Muscle layer of duodenum (tissue), 2 donors: ENCODE measurements around the gene HBD.

Experiments
- H3K27ac ChIP-seq: one replicate; pipeline ENCODE4 v1.7.0; 2013; ENCODE audit warnings: mild to moderate bottlenecking, low read length
- H3K27me3 ChIP-seq: one replicate; pipeline ENCODE4 v1.7.0; 2013; ENCODE audit warnings: low read depth, mild to moderate bottlenecking, control low read depth, low read length
- H3K36me3 ChIP-seq, 2 donors: one replicate each; pipeline ENCODE4 v1.7.0; 2013; ENCODE audit warnings: low read length in 2 of 2, control low read depth in 1 of 2, mild to moderate bottlenecking in 1 of 2; ENCODE audit not compliant: insufficient read depth in 2 of 2, control insufficient read depth in 1 of 2
- H3K4me1 ChIP-seq, 2 donors: one replicate each; pipeline ENCODE4 v1.7.0; 2013; ENCODE audit warnings: low read length in 2 of 2, mild to moderate bottlenecking in 2 of 2, control low read depth in 1 of 2, moderate library complexity in 1 of 2; ENCODE audit not compliant: insufficient read depth in 2 of 2, control insufficient read depth in 1 of 2
- H3K4me3 ChIP-seq, 2 donors: one replicate each; pipeline ENCODE4 v1.7.0; 2013; ENCODE audit warnings: low read length in 2 of 2, low read depth in 1 of 2, mild to moderate bottlenecking in 1 of 2
- H3K9me3 ChIP-seq, 2 donors: one replicate each; pipeline ENCODE4 v1.7.0; 2013; ENCODE audit warnings: low read length in 2 of 2, control low read depth in 1 of 2, mild to moderate bottlenecking in 1 of 2; ENCODE audit not compliant: control insufficient read depth in 1 of 2
- donor health status: healthy.

Gene HBD

GRCh38 chr11:5242208-5242607, 7.9 kb upstream of the HBD start:
- Histone ChIP-seq H3K4me3 (no peak overlapping the region), H3K9me3 (no peaks in the 10 kb centered on the region), H3K27me3 (no peaks in the 10 kb centered on the region), H3K4me1 (no peaks in the 10 kb centered on the region), H3K27ac (no peak overlapping the region), H3K36me3 (no peaks in the 10 kb centered on the region)

GRCh38 chr11:5241458-5241857, 7.2 kb upstream of the HBD start:
- Histone ChIP-seq H3K27me3 (no peaks in the 10 kb centered on the region), H3K36me3 (no peaks in the 10 kb centered on the region), H3K4me3 (no peak overlapping the region), H3K27ac (no peak overlapping the region), H3K4me1 (no peaks in the 10 kb centered on the region), H3K9me3 (no peaks in the 10 kb centered on the region)

GRCh38 chr11:5240458-5240857, 6.2 kb upstream of the HBD start:
- H3K9me3 ChIP-seq: no peaks in the 10 kb centered on the region

GRCh38 chr11:5240056-5240455, 5.8 kb upstream of the HBD start:
- Histone ChIP-seq H3K27me3 (no peaks in the 10 kb centered on the region), H3K4me3 (no peak overlapping the region), H3K9me3 (no peaks in the 10 kb centered on the region), H3K36me3 (no peaks in the 10 kb centered on the region), H3K4me1 (no peaks in the 10 kb centered on the region), H3K27ac (no peak overlapping the region)

More at GRCh38 chr11:5240458-5240857, 6.2 kb upstream of the HBD start:
- Histone ChIP-seq H3K27me3 (no peaks in the 10 kb centered on the region), H3K27ac (no peak overlapping the region), H3K4me3 (no peak overlapping the region), H3K4me1 (no peaks in the 10 kb centered on the region), H3K36me3 (no peaks in the 10 kb centered on the region)

DNA sequence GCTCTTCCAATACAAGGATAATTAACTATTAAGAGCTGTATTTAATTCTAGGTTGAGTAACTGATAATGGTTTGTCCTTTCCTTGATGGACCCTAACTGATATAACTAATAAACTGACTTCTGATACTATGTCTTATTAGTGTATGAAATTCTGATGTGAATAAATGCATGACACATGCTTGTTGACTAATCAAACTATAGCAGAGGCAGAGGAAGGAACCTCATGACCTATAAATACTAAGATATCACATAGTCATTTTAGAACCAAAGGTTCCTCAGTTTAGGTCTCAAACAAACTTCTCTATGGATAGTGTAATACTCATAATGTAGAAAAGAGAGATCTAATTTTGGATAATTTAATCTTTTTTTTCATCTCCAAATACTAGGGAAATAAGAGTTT, 4.8 kb upstream of the HBD start:
- Histone ChIP-seq H3K36me3 (no peaks in the 10 kb centered on the region), H3K9me3 (no peaks in the 10 kb centered on the region), H3K27ac (no peak overlapping the region), H3K4me3 (no peak overlapping the region), H3K4me1 (no peaks in the 10 kb centered on the region), H3K27me3 (no peaks in the 10 kb centered on the region)

GRCh38 chr11:5238486-5238885, 4.2 kb upstream of the HBD start:
- Histone ChIP-seq H3K27me3 (no peaks in the 10 kb centered on the region), H3K36me3 (no peaks in the 10 kb centered on the region), H3K27ac (no peak overlapping the region), H3K9me3 (no peaks in the 10 kb centered on the region), H3K4me3 (no peak overlapping the region), H3K4me1 (no peaks in the 10 kb centered on the region)

GRCh38 chr11:5237420-5237819, 3.1 kb upstream of the HBD start:
- H3K27ac ChIP-seq: no peak overlapping the region
- H3K27me3 ChIP-seq: no peaks in the 10 kb centered on the region
- no peak overlapping the region for H3K4me3 ChIP-seq
- H3K36me3 ChIP-seq: no peaks in the 10 kb centered on the region
- H3K4me1 ChIP-seq: no peaks in the 10 kb centered on the region
- H3K9me3 ChIP-seq: no peaks in the 10 kb centered on the region

GRCh38 chr11:5235364-5236095, 1.2 kb upstream of the HBD start:
- no peak overlapping the region for H3K27ac ChIP-seq
- H3K9me3 ChIP-seq: no peaks in the 10 kb centered on the region
- H3K36me3 ChIP-seq: no peaks in the 10 kb centered on the region
- no peaks in the 10 kb centered on the region for H3K4me1 ChIP-seq
- H3K4me3 ChIP-seq: no peak overlapping the region
- no peaks in the 10 kb centered on the region for H3K27me3 ChIP-seq

DNA sequence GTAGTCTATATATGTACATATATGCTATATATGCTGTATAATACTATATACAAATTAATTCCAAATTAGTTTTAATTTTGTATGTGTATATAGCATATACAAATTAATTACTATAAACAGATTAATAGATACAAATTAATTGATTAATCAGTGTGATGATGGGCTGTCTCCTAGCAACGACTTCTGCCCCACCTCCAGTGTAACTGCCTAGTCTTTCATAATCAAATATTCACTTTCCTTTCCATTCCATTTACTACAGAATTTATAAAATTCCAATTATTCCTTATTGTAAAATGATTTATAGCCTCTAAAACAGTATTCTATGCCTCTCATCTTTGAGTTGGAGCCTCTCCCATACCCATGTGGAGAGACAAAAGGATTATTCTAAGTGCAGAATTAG, 976 bp downstream of the HBD start:
- Histone ChIP-seq H3K4me1 (no peaks in the 10 kb centered on the region), H3K27me3 (no peaks in the 10 kb centered on the region), H3K36me3 (no peaks in the 10 kb centered on the region), H3K27ac (no peak overlapping the region), H3K9me3 (no peaks in the 10 kb centered on the region), H3K4me3 (no peak overlapping the region)

GRCh38 chr11:5232821-5233220, 1.5 kb downstream of the HBD start:
- Histone ChIP-seq H3K27ac (no peak overlapping the region), H3K9me3 (no peaks in the 10 kb centered on the region), H3K27me3 (no peaks in the 10 kb centered on the region), H3K4me3 (no peak overlapping the region), H3K4me1 (no peaks in the 10 kb centered on the region), H3K36me3 (no peaks in the 10 kb centered on the region)

DNA sequence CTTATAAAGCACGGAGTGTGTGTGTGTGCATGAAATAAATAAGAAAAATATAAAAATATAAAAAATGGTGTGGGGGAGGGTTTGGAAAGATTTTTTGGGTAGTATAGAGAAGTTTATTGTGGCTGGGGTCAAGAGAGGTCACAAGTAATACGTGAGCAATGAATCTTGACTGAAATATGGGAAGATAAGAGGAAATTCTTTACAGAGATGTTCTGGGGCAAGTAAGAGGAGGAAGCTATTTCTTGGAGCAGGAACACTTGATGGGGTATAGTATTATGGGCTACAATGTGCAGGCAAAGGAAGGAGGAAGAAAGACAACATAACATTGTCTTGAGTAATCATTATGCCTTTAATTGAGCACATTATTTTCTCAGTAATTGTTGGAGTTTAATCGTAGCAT, 2.1 kb downstream of the HBD start:
- no peak overlapping the region for H3K27ac ChIP-seq
- no peaks in the 10 kb centered on the region for H3K4me1 ChIP-seq
- no peak overlapping the region for H3K4me3 ChIP-seq
- no peaks in the 10 kb centered on the region for H3K36me3 ChIP-seq
- no peaks in the 10 kb centered on the region for H3K27me3 ChIP-seq
- H3K9me3 ChIP-seq: no peaks in the 10 kb centered on the region

- Histone ChIP-seq H3K36me3 (no peaks in the 10 kb centered on the region), H3K9me3 (no peaks in the 10 kb centered on the region), H3K4me3 (no peak overlapping the region), H3K4me1 (no peaks in the 10 kb centered on the region), H3K27ac (no peak overlapping the region), H3K27me3 (no peaks in the 10 kb centered on the region)
These were observed 3.2 kb downstream of the HBD start for GRCh38 chr11:5231111-5231510.
